Measurements from ENCODE around the gene ITGB6. TPM values are rescaled to one million over a fixed set of nuclear protein-coding genes. Genes with fewer than 3 reads are reported as not detected.

Gene ITGB6
- total and polyA plus RNA-seq, 2 donors (not counting 1 experiment from before 2014, with no cell fraction given) = 0.01 TPM; not detected in 1

- Histone ChIP-seq H3K27me3 (ENCODE audit: control insufficient read depth, insufficient read depth, low read length) (no peaks in the 10 kb centered on the region), H3K79me2 (ENCODE audit: control insufficient read depth, insufficient read depth, low read length) (no peaks in the 10 kb centered on the region), H3K9me3 (ENCODE audit: control insufficient read depth, insufficient read depth, low read depth, low read length) (no peaks in the 10 kb centered on the region), H4K20me1 (ENCODE audit: control insufficient read depth, extremely low read depth, insufficient read depth, low read length) (no peaks in the 10 kb centered on the region), H3K27ac (ENCODE audit: insufficient read depth, low read length) (peak overlapping the region; percentile 50), H3K36me3 (ENCODE audit: control insufficient read depth, insufficient read depth, low read length) (no peaks in the 10 kb centered on the region), H3K9ac (ENCODE audit: insufficient read depth, low read length) (no peak overlapping the region), H3K4me2 (ENCODE audit: extremely low read depth, insufficient read depth, low read length) (no peak overlapping the region), H3K4me3 (replicated peaks in 1 of 4; ENCODE audit: control extremely low read depth in 1 of 4, insufficient read depth in 1 of 4, low read depth in 3 of 4, low read length in 4 of 4) (no peak overlapping the region), H2AFZ (ENCODE audit: low read length) (no peak overlapping the region), H3K4me1 (ENCODE audit: control insufficient read depth, extremely low read depth, insufficient read depth, low read length) (peaks cover 34% of the 10 kb centered on the region)
- TF ChIP-seq CTCF (conservative IDR thresholded peaks at IDR 0.05 in 1 of 2, IDR thresholded peaks at IDR 0.05 in 1 of 2; ENCODE audit: low read depth in 1 of 2, low read length in 2 of 2) (no peak), EZH2 (IDR thresholded peaks at IDR 0.05; ENCODE audit: low read length, missing control alignments) (no peak)
- peak; percentile 51 to 97 for DNase-seq (ENCODE audit: low read depth in 2 of 2)
These were observed 9.4 kb upstream of the ITGB6 start for GRCh38 chr2:160209516-160209856.

- H3K79me2 ChIP-seq (ENCODE audit: control insufficient read depth, insufficient read depth, low read length) = no peaks in the 10 kb centered on the region
- H3K27ac ChIP-seq (ENCODE audit: insufficient read depth, low read length) = peak overlapping the region; percentile 50
- TF ChIP-seq EZH2 (IDR thresholded peaks at IDR 0.05; ENCODE audit: low read length, missing control alignments) (no peak), CTCF (conservative IDR thresholded peaks at IDR 0.05 in 1 of 2, IDR thresholded peaks at IDR 0.05 in 1 of 2; ENCODE audit: low read depth in 1 of 2, low read length in 2 of 2) (no peak)
- no peak for DNase-seq (ENCODE audit: low read depth in 2 of 2)
- no peaks in the 10 kb centered on the region for H4K20me1 ChIP-seq (ENCODE audit: control insufficient read depth, extremely low read depth, insufficient read depth, low read length)
- H3K9me3 ChIP-seq (ENCODE audit: control insufficient read depth, insufficient read depth, low read depth, low read length) = no peaks in the 10 kb centered on the region
- no peaks in the 10 kb centered on the region for H3K36me3 ChIP-seq (ENCODE audit: control insufficient read depth, insufficient read depth, low read length)
- peaks cover 30% of the 10 kb centered on the region for H3K4me1 ChIP-seq (ENCODE audit: control insufficient read depth, extremely low read depth, insufficient read depth, low read length)
- H2AFZ ChIP-seq (ENCODE audit: low read length) = no peak overlapping the region
- H3K4me3 ChIP-seq (replicated peaks in 1 of 4; ENCODE audit: control extremely low read depth in 1 of 4, insufficient read depth in 1 of 4, low read depth in 3 of 4, low read length in 4 of 4) = no peak overlapping the region
- peak overlapping the region; percentile 29 for H3K4me2 ChIP-seq (ENCODE audit: extremely low read depth, insufficient read depth, low read length)
- H3K9ac ChIP-seq (ENCODE audit: insufficient read depth, low read length) = no peak overlapping the region
- H3K27me3 ChIP-seq (ENCODE audit: control insufficient read depth, insufficient read depth, low read length) = no peaks in the 10 kb centered on the region
These were observed 8.8 kb upstream of the ITGB6 start for GRCh38 chr2:160208655-160209515.

GRCh38 chr2:160207804-160208654 is 8.0 kb upstream of the ITGB6 start:
- Histone ChIP-seq H3K9ac (ENCODE audit: insufficient read depth, low read length) (no peak overlapping the region), H3K4me1 (ENCODE audit: control insufficient read depth, extremely low read depth, insufficient read depth, low read length) (peaks cover 30% of the 10 kb centered on the region), H3K9me3 (ENCODE audit: control insufficient read depth, insufficient read depth, low read depth, low read length) (no peaks in the 10 kb centered on the region), H4K20me1 (ENCODE audit: control insufficient read depth, extremely low read depth, insufficient read depth, low read length) (no peaks in the 10 kb centered on the region), H3K4me2 (ENCODE audit: extremely low read depth, insufficient read depth, low read length) (peak overlapping the region; percentile 76), H3K79me2 (ENCODE audit: control insufficient read depth, insufficient read depth, low read length) (no peaks in the 10 kb centered on the region), H3K36me3 (ENCODE audit: control insufficient read depth, insufficient read depth, low read length) (no peaks in the 10 kb centered on the region), H2AFZ (ENCODE audit: low read length) (no peak overlapping the region), H3K27me3 (ENCODE audit: control insufficient read depth, insufficient read depth, low read length) (no peaks in the 10 kb centered on the region), H3K4me3 (replicated peaks in 1 of 4; ENCODE audit: control extremely low read depth in 1 of 4, insufficient read depth in 1 of 4, low read depth in 3 of 4, low read length in 4 of 4) (no peak overlapping the region), H3K27ac (ENCODE audit: insufficient read depth, low read length) (peak overlapping the region; percentile 50)
- TF ChIP-seq EZH2 (IDR thresholded peaks at IDR 0.05; ENCODE audit: low read length, missing control alignments) = no peak
- no peak for TF ChIP-seq CTCF (conservative IDR thresholded peaks at IDR 0.05 in 1 of 2, IDR thresholded peaks at IDR 0.05 in 1 of 2; ENCODE audit: low read depth in 1 of 2, low read length in 2 of 2)
- peak; percentile 86 to 96 for DNase-seq (ENCODE audit: low read depth in 2 of 2)
